ENCODE data around the gene C3orf20.

DNA sequence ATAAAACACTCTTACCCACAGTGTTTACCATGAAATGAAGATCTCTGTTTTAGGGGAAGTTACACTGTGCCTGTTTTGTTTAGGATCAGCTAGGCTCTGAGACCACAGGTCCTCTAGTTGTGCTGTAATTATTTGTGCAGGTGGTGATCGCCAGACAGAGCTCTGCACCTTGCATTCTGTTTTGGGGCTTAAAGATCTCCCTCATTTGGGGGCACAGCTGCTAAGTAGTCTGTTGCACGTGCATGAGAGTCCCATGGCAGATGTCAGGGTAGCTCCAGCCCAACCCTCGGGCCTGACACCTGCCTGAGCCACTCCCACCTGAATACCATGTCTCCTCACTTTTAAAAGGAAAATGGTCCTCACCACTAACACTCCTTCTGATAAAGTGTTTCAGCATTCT is 12.4 kb downstream of the C3orf20 start:
- TF ChIP-seq POLR2A (IDR thresholded peaks at IDR 0.05; ENCODE audit: low read length) (no peak), GATA1 (IDR thresholded peaks at IDR 0.05; ENCODE audit: low read depth, low read length) (no peak)

Data from erythroblast (primary cell).